ENCODE results near the gene PLA2G2C. TPM values are rescaled to one million over a fixed set of nuclear protein-coding genes. Genes with fewer than 3 reads are reported as not detected.
"Not testable (repeated sequence)": the region's sequence is repeated elsewhere in the genome, so short reads cannot be mapped to it uniquely, and the experiment has no call there.

The PLA2G2C gene
- total RNA-seq, 1 donor from 2014 or later, result not detected

- no peaks in the 10 kb centered on the region for H3K4me1 ChIP-seq
- no peaks in the 10 kb centered on the region for H3K27me3 ChIP-seq
- TF ChIP-seq CTCF (IDR thresholded peaks at IDR 0.05), result no peak
- no peak overlapping the region for H3K27ac ChIP-seq
- H3K9me3 ChIP-seq, result no peaks in the 10 kb centered on the region
- H3K36me3 ChIP-seq, result no peaks in the 10 kb centered on the region
- ATAC-seq (no peak), DNase-seq (no peak)
- no peak overlapping the region for H3K4me3 ChIP-seq
- intact Hi-C loops (cut with DNase I), result no loop called here
Measured at GRCh38 chr1:20136249-20136648, 50.1 kb downstream of the PLA2G2C start.

DNA sequence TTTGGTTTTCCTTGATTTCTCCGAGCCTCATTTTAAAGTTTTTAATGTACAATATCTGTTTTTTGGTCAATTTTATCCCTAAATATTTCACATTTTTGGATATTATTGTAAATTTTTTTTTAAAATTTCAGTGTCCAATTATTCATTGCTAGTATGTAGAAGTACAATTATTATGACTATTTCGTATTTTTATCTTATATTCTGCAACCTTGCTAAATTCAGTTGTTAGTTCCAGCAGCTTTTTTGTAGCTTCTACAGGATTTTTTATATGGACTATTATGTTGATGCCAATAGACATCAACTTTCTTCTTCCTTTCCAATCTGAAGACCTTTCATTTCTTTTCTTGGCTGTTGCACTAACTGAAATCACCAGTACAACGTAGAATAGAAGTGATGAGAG lies 51.3 kb downstream of the PLA2G2C start:
- no peaks in the 10 kb centered on the region for H3K36me3 ChIP-seq
- no peaks in the 10 kb centered on the region for H3K9me3 ChIP-seq
- no peak overlapping the region for H3K4me3 ChIP-seq
- H3K27ac ChIP-seq, result no peak overlapping the region
- intact Hi-C loops (cut with DNase I), result no loop called here
- ATAC-seq, result no peak
- H3K27me3 ChIP-seq, result no peaks in the 10 kb centered on the region
- H3K4me1 ChIP-seq, result no peaks in the 10 kb centered on the region
- DNase-seq, result no peak
- TF ChIP-seq CTCF (IDR thresholded peaks at IDR 0.05), result no peak

GRCh38 chr1:20130518-20130917 lies 55.8 kb downstream of the PLA2G2C start:
- H3K4me3 ChIP-seq; H3K36me3 ChIP-seq; H3K27me3 ChIP-seq; H3K4me1 ChIP-seq; ATAC-seq; intact Hi-C loops (cut with DNase I); H3K9me3 ChIP-seq; H3K27ac ChIP-seq: not testable (repeated sequence)
- peak; percentile 31 for DNase-seq

GRCh38 chr1:20126806-20127440 lies 59.4 kb downstream of the PLA2G2C start:
- no peaks in the 10 kb centered on the region for H3K9me3 ChIP-seq
- H3K4me3 ChIP-seq, result no peak overlapping the region
- TF ChIP-seq CTCF (IDR thresholded peaks at IDR 0.05), result no peak
- intact Hi-C loops (cut with DNase I), result no loop called here
- peak; percentile 25 for DNase-seq
- H3K4me1 ChIP-seq, result no peaks in the 10 kb centered on the region
- no peaks in the 10 kb centered on the region for H3K27me3 ChIP-seq
- no peaks in the 10 kb centered on the region for H3K36me3 ChIP-seq
- no peak overlapping the region for H3K27ac ChIP-seq
- ATAC-seq, result peak; percentile 6

DNA sequence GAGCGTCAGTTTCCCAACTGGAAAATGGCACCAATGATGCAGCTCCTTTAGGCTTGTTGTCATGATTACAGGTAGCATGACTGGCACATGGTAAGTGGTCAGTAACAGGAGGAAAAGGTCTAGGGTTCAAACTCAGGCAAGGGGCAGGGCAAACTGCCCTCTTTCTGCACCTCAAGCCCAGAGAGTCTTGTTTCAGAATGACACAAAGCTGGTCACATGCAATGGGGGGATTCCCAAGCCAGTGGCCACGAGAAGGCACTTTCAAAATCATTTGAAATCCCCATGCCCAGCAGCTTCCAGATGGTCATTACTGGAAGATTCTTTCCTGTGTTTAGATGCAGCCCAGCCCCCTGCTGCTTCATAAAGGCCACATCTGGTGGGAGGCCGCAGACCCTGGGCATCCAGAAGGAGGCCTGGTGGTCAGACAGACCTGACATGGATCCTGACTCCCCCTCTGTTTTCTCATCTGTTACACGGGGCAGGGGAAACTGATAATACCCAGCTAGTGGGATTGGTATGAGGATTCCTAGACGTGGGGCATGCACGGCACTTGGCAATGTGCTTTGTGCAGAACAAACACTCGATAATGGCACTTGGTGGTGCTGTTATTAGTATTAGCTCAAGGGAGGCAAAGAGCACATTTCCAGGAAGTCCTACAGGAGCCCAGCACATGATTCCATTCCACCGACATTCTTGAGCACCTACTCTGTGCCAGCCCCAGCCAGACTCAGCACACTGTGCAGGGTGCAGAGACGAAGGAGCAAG lies 60.1 kb downstream of the PLA2G2C start:
- Histone ChIP-seq H3K27me3 (no peaks in the 10 kb centered on the region), H3K9me3 (no peaks in the 10 kb centered on the region), H3K27ac (no peak overlapping the region), H3K36me3 (no peaks in the 10 kb centered on the region), H3K4me1 (no peaks in the 10 kb centered on the region), H3K4me3 (no peak overlapping the region)
- intact Hi-C loops (cut with DNase I), result no loop called here
- TF ChIP-seq CTCF (IDR thresholded peaks at IDR 0.05), result no peak
- ATAC-seq, result peak; percentile 89
- peak; percentile 67 for DNase-seq

DNA sequence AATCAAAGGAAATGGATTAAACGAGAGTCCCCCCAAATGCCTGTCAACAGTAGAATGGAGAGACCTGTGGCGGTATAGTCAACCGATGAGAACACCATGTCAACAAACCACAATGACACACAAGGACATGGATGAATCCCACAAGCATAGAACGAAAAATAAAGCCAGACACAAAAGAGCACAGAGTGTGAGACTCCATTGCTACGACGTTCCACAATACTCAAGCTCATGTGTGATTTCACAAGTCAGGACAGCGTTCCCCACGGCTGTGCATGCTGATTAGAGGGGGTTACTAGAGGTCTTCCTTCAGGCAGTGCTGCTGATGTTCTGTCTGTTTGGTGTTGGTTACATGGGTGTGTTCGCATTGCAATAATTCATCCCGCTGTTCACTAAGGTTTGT lies 61.2 kb downstream of the PLA2G2C start:
- Histone ChIP-seq H3K36me3 (no peaks in the 10 kb centered on the region), H3K4me3 (no peak overlapping the region), H3K27ac (no peak overlapping the region), H3K27me3 (no peaks in the 10 kb centered on the region), H3K9me3 (no peaks in the 10 kb centered on the region), H3K4me1 (no peaks in the 10 kb centered on the region)
- ATAC-seq, result no peak
- DNase-seq, result no peak
- intact Hi-C loops (cut with DNase I), result no loop called here
- TF ChIP-seq CTCF (IDR thresholded peaks at IDR 0.05), result no peak
